ENCODE data around the gene SPG7.
A peak's percentile ranks its signal among the peaks of the same experiment; 100 is the strongest.

Gene SPG7

DNA sequence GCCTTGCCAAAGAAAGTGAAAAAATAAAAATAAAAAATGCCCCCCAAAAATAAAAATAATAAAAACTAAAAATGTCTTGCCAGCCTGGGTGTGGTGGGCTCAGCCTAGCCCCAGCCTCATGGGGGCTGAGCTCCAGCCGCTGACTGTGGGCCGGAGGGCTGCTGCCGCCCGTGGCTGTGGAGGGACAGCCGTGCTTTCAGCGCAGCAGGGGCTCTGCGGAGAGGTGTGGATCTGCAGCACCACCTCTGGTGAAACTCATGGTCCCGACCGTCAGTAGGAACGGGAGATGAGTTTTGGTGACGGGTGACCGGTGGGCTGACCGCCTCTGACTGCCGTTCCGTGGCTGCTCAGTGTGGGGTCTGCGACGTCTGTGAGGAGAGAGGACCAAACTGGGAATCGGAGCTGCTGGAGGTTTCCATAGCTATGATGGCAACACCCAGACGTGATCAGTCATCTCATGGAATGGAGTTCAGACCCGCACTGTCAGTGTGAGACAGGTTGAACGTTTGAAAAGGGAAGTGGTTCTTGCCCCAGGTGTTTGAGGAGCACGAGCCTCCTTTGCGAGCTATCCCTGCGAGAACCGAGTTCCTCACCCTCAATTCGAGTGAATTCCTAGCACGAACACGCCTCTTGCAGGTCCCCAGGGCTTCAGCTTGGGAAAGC lies 40.3 kb downstream of the SPG7 start:
- no peak for DNase-seq

DNA sequence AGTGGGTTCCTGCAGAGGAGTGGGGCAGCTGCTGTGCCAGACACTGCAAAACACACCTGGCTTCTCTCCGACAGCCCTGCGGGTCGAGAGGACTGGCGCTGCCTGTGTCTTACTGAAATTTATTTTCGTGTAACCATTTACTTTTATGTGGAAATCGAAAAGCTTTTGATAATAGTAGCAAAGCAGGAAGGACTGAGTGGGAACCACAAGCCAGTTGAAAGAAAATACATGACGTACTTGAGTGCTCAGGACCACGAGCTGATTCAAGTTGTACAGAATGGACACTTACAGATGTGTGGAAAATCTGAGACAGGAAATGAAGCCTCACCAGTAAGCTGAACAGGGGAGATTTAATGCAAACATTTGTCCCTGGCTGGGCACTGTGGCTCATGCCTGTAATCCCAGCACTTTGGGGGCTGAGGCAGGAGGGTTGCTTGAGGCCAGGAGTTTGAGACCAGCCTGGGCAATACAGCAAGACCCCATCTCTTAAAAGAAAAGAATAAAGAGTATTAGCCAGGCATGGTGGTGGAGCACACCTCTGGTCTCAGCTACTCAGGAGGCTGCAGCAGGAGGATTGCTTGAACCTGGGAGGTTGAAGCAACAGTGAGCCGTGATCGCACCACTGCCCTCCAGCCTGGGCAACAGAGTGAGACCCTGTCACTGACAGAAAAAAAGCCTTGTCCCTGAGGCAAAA lies 41.0 kb downstream of the SPG7 start:
- DNase-seq, result no peak

DNA sequence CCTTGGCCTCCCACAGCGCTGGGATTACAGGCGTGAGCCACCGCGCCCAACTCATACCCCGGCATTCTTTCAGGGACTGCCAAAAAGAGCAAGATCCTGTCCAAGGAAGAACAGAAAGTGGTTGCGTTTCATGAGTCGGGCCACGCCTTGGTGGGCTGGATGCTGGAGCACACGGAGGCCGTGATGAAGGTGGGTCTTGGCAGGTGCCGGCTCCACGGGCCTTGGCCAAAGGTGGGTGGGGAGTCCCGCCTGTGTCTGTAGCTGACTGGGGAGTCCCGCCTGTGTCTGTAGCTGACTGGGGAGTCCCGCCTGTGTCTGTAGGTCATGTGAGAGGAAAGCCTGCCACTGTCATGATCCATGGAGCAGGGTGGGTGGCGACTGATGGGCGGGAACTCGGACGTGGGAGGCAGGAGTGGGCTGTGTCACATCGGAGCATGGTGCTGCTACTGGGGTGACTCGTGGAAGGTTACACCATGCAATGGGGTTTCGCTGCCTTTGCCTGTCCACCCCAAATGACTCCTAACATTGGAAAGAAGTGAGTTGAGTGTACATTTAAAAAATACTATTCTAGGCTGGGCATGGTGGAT lies 42.3 kb downstream of the SPG7 start:
- DNase-seq, result no peak

DNA sequence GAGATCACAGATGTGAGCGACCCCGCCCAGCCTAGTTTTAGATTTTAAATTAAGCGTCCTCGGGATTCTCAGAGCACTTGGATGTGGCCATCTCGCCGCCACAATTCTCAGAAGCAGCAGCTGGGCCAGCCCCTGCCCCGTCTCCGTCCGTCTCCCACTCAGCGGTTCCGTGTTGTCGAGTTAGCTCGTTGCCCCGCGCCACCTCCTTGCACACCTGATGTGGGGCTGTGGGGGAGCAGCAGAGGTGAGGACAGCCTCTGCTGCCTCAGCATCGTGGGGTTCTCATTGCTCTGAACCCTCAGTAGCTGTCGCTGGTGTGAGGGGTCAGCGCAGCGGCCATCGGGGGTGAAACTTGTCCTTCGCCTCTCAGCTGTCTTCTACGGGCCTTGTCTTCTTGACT lies 44.1 kb downstream of the SPG7 start:
- DNase-seq, result no peak

DNA sequence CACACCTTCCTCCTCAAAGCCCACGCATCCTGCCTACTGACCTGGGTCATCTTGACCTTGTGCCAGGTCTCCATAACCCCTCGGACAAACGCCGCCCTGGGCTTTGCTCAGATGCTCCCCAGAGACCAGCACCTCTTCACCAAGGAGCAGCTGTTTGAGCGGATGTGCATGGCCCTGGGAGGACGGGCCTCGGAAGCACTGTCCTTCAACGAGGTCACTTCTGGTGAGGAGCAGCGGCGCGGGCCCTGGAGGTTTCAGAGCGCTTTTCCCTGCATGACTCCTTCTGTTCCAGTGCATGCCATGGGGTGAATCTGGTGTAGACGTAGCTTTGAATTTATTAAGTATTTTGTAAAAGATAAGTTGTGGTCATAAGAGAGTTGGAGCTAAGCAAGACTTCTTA lies 44.7 kb downstream of the SPG7 start:
- DNase-seq, result no peak

DNA sequence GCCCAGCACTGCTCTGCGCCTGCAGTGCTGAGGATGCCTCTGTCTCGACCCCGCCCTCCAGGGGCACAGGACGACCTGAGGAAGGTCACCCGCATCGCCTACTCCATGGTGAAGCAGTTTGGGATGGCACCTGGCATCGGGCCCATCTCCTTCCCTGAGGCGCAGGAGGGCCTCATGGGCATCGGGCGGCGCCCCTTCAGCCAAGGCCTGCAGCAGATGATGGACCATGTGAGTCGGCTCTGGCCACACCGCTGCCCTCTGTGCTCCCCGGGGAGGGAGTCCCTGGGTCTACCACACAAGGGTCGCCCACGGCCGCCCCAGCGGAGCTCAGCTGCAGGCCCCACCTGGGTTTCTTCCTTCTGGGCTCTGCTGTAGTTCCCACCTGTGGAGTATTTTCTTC lies 45.5 kb downstream of the SPG7 start:
- no peak for DNase-seq

DNA sequence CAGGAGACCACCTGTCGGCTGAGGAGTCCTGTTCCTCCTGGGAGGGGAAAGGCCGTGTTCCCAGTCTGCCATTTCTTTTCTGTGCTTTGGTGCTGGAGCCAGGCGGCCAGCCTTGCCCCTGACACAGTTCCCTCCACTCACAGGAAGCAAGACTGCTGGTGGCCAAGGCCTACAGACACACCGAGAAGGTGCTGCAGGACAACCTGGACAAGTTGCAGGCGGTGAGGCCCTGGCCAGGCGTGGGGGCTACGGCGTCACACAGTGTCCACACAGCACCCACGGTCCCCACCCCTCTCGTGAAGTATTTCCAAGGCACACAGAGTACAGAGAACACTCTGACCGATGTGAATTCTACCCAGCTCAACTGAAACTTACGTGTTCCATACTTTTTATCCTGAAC lies 46.1 kb downstream of the SPG7 start:
- DNase-seq, result no peak

DNA sequence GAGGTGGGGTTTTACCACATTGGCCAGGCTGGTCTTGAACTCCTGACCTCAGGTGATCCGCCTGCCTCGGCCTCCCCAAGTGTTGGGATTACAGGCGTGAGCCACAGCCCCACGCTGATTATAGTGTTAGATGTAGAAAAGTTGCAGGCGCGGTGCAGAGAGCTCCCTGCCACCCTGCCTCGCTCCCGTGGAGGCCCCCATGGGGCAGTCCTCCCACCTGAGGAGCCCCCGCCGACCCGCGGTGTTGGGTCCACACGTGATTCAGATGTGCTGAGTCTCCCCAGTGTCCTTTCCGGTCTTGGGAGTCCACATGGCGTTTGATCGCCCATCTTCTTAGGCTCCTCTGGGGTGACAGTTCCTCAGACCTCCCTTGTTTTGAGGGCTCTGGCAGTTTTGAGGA lies 47.1 kb downstream of the SPG7 start:
- DNase-seq, result no peak

DNA sequence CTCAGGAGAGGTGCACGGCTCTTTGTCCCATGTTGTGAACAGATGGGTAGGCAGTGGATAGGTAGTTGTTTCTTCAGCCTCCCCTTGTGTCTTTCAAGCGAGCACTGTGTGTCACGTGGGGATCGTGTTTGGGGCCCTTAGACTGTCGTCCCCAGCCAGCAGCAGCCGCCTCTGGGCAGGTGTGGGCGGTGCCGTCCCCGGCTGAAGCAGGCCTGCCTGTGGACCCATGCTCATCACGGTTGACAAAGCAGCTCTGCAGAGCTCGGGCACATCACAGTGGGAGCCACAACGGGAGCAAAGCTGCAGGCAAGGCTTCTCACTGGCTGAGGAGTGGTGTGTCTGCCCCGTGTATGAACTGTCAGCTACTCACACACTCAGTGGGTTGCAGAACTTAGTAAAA lies 47.6 kb downstream of the SPG7 start:
- DNase-seq, result no peak

DNA sequence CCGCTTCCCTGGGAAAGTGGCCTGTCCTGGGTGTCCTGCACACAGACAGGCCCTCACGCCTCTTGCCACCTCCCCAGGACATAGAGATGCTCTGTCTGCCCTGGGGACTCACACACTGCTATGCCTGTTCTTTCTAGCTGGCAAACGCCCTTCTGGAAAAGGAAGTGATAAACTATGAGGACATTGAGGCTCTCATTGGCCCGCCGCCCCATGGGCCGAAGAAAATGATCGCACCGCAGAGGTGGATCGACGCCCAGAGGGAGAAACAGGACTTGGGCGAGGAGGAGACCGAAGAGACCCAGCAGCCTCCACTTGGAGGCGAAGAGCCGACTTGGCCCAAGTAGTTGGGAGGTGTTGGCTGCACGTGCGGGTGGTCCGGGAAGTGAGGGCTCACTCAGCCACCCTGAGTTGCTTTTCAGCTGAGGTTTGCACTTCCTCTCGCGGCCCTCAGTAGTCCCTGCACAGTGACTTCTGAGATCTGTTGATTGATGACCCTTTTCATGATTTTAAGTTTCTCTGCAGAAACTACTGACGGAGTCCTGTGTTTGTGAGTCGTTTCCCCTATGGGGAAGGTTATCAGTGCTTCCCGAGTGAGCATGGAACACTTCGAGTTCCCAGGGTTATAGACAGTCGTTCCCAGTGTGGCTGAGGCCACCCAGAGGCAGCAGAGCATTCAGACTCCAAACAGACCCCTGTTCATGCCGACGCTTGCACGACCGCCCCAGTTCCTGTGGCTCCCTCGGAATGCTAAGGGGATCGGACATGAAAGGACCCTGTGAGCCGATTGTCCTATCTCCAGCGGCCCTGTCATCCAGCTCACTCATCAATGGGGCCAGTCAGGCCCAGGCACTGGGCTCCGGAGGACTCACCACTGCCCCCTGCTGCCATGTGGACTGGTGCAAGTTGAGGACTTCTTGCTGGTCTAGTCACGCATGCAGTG lies 48.8 kb downstream of the SPG7 start:
- DNase-seq, result peak; percentile 95

DNA sequence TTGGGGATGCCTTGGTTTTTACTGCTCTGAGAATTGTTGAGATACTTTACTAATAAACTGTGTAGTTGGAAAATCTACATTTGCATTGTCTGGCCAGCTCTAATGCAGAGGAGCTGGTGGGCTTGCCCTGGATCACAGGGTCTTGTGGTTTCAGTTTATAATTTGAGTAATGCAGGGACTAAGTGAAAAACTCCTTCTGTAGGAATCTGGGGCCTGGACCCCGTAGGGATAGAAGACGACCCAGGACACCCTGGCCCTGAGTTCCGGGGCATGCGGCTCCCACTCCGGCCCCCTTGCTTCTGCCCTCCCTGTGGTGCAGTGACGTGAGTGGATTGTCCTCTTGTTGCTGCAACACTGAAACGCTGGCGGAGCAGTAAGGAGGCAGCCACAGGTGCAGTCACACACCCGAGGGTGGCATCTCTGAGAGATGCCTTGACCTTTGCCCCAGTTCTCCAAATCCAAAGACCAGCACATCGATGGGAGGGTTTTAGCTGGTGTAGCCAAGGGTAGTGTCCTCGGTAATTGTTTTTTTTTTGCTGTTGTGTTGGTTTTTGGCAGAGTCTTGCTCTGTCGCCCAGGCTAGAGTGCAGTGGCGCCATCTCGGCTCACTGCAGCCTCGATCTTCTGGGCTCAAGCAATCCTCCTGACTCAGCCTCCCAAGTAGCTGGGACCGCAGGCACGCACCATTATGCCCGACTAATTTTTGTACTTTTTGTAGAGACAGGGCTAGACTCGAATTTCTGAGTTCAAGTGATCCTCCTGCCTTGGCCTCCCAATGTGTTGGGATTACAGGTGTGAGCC lies 49.7 kb downstream of the SPG7 start:
- DNase-seq, result no peak

DNA sequence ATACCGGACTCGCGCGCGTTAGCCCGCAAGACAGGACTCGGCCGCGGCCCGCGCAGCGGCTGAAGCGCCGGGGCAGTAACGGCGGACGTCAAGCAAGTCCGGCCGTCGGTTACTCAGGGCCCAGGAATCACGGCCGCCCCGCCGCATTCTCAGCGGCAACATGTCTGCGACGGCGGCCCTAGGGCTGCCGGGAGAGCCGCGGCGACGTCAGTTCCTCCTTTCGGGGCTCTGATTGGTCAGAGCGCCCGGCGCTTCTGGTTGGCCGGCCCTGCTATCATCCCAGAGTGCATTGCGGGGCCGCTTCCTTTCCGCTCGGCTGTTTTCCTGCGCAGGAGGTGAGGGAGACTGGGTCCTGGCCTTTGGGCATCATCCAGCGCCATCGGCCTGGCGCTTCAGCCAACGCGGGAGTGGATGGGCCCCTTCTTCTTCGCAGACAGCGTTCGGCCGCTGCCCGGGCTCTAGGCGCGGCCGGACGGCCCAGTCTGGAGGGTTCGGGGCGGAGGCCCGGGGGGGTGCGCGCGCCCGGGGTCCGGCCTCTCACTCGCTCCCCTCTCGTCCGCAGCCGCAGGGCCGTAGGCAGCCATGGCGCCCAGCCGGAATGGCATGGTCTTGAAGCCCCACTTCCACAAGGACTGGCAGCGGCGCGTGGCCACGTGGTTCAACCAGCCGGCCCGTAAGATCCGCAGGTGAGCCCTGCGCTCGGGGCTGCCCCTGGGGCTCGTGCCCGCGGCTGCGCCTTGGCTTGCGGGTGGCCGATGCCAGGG lies 52.4 kb downstream of the SPG7 start, which contains the start of gene RPL13:
TSS of gene RPL13 (plus strand) at position 305 of the 764 bp plus-strand sequence. CDS start at position 583, 278 bp downstream.
- peak; percentile 93 for DNase-seq

DNA sequence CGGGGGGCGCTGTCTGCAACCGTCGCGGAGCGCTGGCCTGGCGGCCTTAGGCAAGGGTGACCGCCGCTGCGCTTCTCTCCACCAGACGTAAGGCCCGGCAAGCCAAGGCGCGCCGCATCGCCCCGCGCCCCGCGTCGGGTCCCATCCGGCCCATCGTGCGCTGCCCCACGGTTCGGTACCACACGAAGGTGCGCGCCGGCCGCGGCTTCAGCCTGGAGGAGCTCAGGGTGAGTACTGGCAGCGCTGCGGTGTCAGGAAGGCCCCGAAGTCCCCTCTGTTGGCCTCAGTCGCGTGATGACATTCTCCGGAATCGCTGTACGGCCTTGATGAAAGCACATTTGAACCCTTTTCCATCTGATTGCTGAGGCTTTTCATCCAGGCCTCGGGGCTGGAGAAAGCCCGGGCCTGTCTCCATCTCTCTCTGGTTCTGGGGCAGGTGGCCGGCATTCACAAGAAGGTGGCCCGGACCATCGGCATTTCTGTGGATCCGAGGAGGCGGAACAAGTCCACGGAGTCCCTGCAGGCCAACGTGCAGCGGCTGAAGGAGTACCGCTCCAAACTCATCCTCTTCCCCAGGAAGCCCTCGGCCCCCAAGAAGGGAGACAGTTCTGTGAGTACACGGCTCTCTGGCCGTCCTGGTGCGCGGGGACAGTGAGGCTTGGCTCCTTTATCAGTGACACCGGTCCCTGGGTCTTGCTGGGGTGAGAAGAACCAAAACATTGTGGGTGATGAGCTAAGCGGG lies 53.1 kb downstream of the SPG7 start:
- no peak for DNase-seq

DNA sequence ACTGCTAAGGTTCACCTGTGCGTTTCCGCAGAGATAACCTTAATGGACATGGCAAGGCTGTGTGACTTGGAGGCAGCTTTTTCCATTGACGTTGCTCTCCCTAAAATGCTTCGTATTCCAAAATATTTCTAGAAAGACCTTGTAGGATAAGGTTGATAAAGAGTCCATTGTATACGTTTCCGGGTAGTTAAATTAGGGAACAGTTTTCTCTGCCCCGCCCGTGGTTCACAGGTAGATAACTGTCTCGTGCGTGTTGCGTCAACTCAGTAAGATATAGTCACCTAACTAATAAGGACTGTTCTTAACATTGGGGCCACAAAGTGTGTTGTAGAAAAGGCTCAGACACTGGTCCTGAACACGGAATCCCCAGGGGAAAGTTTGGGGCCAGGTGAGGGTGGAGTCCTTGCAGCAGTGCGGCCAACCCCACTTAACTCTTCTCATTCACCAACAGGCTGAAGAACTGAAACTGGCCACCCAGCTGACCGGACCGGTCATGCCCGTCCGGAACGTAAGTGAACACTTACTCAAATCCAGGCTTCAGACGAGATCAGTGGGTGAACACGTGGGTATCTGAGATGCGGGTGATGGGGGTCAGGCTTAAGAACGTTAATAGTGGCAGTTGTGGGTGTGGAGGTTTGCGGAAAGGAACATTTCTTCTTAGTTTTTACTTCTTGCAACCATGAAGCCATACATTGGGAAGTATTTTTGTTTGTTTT lies 53.8 kb downstream of the SPG7 start:
- no peak for DNase-seq

DNA sequence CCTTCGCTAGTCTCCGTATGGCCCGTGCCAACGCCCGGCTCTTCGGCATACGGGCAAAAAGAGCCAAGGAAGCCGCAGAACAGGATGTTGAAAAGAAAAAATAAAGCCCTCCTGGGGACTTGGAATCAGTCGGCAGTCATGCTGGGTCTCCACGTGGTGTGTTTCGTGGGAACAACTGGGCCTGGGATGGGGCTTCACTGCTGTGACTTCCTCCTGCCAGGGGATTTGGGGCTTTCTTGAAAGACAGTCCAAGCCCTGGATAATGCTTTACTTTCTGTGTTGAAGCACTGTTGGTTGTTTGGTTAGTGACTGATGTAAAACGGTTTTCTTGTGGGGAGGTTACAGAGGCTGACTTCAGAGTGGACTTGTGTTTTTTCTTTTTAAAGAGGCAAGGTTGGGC lies 54.7 kb downstream of the SPG7 start:
- no peak for DNase-seq

DNA sequence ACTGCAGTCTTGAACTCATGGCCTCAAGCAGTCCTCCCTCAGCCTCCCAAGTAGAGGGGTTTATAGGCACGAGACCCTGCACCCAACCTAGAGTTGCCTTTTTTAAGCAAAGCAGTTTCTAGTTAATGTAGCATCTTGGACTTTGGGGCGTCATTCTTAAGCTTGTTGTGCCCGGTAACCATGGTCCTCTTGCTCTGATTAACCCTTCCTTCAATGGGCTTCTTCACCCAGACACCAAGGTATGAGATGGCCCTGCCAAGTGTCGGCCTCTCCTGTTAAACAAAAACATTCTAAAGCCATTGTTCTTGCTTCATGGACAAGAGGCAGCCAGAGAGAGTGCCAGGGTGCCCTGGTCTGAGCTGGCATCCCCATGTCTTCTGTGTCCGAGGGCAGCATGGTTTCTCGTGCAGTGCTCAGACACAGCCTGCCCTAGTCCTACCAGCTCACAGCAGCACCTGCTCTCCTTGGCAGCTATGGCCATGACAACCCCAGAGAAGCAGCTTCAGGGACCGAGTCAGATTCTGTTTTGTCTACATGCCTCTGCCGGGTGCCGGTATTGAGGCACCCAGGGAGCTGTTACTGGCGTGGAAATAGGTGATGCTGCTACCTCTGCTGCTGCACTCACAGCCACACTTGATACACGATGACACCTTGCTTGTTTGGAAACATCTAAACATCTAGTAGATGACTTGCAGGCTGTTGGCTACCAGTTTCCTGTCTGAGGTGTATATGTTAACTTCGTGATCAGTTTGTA lies 55.6 kb downstream of the SPG7 start:
- DNase-seq, result peak; percentile 43

DNA sequence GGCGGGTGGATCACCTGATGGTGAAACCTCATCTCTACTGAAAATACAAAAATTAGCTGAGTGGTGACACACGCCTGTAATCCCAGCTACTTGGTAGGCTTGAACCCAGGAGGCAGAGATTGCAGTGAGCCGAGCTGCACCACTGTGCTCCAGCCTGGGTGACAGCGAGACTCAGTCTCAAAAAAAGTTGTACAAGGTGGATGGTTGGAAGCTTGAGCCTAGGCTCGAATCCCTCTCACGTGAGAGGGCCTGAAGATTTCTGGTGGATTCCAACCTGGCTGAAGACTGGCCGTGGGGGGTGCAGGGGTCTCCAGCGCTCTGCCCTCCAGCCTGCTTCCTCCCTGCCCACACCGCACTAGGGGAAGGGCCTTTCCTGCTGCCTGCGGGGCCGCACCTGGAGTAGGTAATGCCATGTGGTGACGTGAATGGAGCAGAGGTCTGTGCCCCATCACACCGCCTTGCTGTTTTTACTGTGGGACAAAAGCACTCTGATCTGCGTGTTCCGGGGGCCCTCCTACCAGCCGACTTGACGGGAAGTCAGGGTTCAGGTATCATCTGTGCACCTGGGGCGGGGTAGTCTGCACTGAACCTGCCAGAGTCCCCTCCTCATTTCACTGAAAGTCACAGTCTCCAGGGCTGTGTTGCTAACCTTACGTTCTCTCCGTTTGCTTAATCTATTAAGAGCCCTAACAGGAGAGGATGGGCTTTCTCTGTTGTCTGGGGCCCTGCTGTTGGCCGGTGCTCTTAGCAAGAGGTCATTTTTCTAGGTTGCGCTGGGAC lies 56.5 kb downstream of the SPG7 start:
- peak; percentile 60 for DNase-seq

DNA sequence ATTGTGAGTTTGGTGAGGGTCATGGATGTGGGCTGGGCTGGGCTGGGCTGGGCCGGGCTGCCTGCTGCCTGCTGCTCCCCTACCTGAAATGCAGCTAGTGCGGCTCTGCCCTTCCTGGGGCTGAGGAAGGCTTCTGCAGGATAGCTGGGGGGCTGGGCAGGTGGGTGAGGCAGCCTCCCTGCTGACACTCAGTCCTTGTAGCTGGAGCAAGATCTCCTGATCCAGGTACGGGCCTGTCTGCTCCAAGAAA lies 57.0 kb downstream of the SPG7 start:
- no peak for DNase-seq

All from stimulated activated CD8-positive, alpha-beta memory T cell treated with anti-CD3 and anti-CD28 coated beads, Interleukin-4, amount 100 ng/mL, for 48 hours (primary cell).